Neural cell (in vitro differentiated cells): ENCODE measurements around the gene NTPCR.

Experiments
- SMC3 ChIP-seq: fragments of 450-650 bp; conservative IDR thresholded peaks from 2 replicates; pipeline ENCODE4 v1.6.1; 2014; ENCODE audit warnings: antibody characterized with exemption, mild to moderate bottlenecking, moderate library complexity; ENCODE audit not compliant: poor library complexity
- TAF1 ChIP-seq: IDR thresholded peaks from 2 replicates; pipeline ENCODE4 v1.6.1; 2012; ENCODE audit warnings: low read depth

GRCh38 chr1:232999956-233000625 is 49.7 kb downstream of the NTPCR start:
- TF ChIP-seq SMC3: no peak
- no peak for TF ChIP-seq TAF1
